GM18873 (cell line): ENCODE measurements around the gene NEUROG3.
"Not testable (repeated sequence)": the region's sequence is repeated elsewhere in the genome, so short reads cannot be mapped to it uniquely, and the experiment has no call there.

ENCODE experiments used
- ATAC-seq: cut with Tn5 transposase; IDR thresholded peaks from one replicate; pipeline ENCODE4 v1.9.1; 2021; ENCODE audit warnings: mild to moderate bottlenecking, moderate library complexity, moderate number of reproducible peaks; ENCODE audit not compliant: unreplicated experiment, low FRiP score

NEUROG3 gene

GRCh38 chr10:69572159-69573055 lies 815 bp downstream of the NEUROG3 start:
- no peak for ATAC-seq

DNA sequence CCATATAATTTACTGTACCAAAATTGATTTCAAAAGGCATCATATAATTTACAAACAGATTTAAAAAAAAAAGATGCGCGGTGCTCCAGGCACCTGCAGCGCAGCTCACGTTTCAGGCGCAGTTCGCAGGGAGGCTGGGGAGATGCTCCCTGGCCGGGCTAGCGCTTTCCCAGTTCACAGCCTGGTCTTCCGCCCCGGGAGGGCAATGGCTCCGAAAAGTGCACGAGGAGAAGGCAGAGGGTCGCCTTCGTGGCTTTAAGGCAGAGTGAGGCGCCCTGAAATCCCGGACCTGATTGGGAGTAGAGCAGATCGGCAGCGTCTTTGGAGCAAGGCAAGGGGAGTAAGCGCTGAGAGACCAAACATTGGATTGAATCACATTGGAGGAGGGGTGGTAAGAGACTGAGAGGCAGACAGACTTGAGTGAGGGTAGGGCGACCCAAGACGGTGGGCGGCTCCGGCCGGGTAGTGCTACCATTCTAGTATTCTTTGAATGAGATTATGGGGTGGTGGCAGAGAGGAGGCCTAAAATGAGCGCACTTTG lies 1.5 kb downstream of the NEUROG3 start:
- no peak for ATAC-seq

GRCh38 chr10:69570050-69570816 lies 3.0 kb downstream of the NEUROG3 start:
- ATAC-seq, result no peak

GRCh38 chr10:69569396-69569934 lies 3.8 kb downstream of the NEUROG3 start:
- no peak for ATAC-seq

- ATAC-seq, result no peak
Observed at GRCh38 chr10:69568472-69569395, 4.5 kb downstream of the NEUROG3 start.

GRCh38 chr10:69567920-69568319 lies 5.3 kb downstream of the NEUROG3 start:
- ATAC-seq, result no peak

- ATAC-seq, result no peak
Observed at GRCh38 chr10:69562731-69563254, 10.4 kb downstream of the NEUROG3 start.

DNA sequence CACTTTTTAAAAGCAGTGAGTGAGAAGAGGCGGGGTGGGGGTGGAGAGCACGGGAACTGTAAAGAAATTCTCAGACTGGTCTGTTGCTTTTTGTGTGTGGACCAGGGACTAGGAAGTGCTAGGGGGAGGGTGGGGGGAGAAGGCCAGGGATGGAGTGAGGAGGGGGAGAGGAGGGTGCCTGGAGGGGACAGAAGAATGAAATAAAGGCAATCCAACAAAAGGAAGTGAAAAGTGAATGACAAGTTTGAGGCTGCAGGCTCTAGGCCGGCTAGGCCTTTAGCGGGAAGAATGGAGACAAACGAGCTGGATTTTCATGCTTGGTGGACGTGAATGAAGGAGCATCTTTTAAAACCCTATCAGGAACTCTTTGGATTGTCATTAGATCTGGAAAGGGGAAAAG lies 13.7 kb downstream of the NEUROG3 start:
- no peak for ATAC-seq

GRCh38 chr10:69558559-69558958 lies 14.7 kb downstream of the NEUROG3 start:
- ATAC-seq, result no peak

DNA sequence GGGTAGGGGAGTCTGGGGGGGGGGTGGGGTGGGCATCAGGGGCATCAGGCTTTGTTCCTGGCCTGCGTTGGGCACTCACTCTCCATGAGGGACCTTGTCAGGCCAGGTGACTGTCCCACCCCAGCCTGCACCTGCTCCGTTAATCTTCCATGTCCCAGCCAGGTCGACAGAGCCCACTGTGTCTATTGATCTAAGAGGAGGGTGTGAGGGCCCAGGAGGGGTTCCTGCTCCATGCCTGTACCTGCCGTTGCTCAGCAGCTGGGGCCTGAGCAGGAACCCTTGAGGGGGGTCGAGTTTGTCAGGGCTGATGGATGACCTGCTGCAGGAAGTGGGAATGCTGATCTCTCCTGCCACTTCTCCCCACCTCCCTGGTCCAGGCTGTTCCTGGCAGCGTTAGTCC lies 18.6 kb downstream of the NEUROG3 start:
- no peak for ATAC-seq

DNA sequence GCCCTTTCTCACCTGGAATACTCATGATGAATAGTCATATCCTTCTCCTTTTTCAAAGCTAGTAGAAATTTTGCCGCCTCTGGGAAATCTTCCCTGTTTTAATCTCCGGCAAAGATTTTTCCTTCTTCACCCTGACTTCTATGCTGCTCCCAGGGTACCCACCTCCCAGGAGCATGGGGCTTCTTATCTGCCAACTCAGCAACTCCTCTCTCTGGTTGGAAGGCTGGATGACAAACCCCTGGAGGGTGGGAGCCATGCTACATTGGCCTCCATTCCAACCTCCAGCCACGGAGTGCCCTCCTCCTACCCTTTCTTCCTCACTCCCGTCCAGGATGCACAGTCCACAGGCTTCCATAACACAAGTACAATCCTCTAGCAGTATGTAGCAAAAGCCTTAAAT lies 19.9 kb downstream of the NEUROG3 start:
- ATAC-seq, result no peak

- no peak for ATAC-seq
Observed at GRCh38 chr10:69552268-69552667, 21.0 kb downstream of the NEUROG3 start.

GRCh38 chr10:69549959-69550358 lies 23.3 kb downstream of the NEUROG3 start:
- no peak for ATAC-seq

- no peak for ATAC-seq
Observed at GRCh38 chr10:69541463-69541862, 31.8 kb downstream of the NEUROG3 start.

- ATAC-seq, result no peak
Observed at GRCh38 chr10:69538461-69538860, 34.8 kb downstream of the NEUROG3 start.

GRCh38 chr10:69537449-69537848 lies 35.8 kb downstream of the NEUROG3 start:
- no peak for ATAC-seq

GRCh38 chr10:69536521-69536920 lies 36.7 kb downstream of the NEUROG3 start:
- ATAC-seq, result not testable (repeated sequence)

- no peak for ATAC-seq
Observed at GRCh38 chr10:69533658-69534057, 39.6 kb downstream of the NEUROG3 start.

- no peak for ATAC-seq
Observed at GRCh38 chr10:69527961-69528360, 45.3 kb downstream of the NEUROG3 start.
